ENCODE data around the gene HCN3.
A peak's percentile ranks its signal among the peaks of the same experiment; 100 is the strongest.

Gene HCN3

DNA sequence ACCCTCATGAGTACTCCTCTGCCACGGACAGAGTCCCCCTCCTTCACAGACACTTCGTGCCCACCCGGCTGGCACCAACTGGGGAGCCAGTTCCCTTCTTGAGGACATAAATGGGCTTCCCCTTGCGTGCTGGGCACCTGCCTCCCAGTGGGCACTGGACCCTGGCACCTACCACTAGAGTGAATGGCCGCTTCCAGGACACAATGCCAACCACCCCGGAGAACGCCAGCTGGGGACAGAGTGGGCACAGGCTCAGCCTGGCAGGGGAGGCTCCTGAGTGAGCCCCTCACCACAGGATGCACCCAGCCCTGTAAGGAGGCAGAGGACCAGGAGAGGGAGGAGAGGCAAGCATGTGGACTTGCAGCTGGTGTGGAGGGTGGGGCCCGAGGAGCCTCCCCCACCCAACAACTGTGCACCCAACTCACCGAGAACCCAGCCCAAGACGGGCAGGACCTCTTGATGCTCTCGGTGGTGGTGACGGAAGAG is 23.0 kb upstream of the HCN3 start:
- DNase-seq (ENCODE audit: extremely low read depth in 1 of 2, low read depth in 1 of 2): no peak

DNA sequence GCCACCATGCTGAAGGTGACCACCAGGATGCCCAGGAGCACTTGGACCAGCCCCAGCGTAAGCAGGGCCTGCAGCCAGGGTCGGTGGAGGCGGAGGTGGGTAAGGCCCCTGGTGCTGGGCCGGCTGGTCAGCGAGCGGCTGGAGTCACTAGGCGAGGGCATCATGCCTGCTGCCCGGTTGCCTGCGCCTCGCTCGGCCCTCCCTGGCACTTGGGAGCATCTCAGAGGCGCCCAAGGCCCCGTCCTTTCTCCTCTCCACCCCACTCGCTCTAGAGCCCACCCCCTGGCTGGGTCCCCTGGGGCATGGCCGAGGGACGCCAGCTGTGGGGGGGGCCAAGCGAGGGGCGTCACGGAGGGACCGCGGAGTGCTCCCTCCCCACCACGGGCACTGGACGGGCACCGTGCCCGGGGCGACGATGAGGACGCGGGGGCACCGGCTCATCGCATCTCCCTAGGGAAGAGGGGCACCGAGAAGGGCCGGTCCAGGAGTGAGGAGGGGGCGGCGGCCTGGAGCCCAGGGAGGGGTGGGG is 22.5 kb upstream of the HCN3 start:
- DNase-seq (ENCODE audit: extremely low read depth in 1 of 2, low read depth in 1 of 2): no peak

DNA sequence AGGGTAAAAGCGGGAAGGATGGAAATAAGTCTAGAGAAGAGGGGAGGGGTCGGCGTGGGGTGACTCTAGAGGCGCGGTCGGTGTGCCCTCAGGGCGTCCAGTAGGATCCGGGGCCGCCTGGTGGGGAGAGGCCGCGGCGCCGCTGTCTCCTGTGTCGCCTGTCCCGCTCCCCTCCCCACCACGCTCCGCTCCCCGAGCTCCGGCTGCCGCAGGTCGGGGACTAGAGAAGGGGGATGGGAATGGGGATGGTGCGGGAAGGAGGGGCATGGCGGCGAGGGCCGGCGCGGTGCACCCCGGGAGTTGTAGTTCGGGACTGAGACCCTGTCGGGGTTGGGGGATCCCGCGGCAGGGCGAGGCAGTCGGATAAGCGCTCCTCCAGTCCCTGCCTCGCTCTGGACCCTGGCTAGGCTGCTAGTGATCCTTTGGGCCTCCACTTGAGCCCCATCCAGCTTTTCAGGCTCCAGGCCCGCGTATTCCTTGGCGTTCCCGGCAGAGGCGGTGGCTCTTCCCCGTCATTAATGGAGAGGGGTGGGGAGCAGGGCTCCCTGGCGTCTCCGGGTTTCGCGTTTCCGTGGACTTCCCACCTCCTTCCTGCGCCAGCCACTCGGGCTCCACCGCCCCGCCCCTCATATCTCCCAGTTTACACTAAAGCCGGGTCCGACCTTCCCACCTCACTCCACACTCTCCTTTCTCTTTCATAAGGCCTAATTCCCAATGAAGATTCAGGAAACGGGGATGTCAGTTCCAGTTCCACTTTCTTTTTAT is 21.8 kb upstream of the HCN3 start, which contains the start of gene ENTREP3:
TSS of gene ENTREP3 (minus strand) at position 241 of the 765 bp plus-strand sequence. CDS start 606 bp downstream, outside the sequence.
- DNase-seq (ENCODE audit: extremely low read depth in 1 of 2, low read depth in 1 of 2): peak in 1 of 2 donors; percentile 61

DNA sequence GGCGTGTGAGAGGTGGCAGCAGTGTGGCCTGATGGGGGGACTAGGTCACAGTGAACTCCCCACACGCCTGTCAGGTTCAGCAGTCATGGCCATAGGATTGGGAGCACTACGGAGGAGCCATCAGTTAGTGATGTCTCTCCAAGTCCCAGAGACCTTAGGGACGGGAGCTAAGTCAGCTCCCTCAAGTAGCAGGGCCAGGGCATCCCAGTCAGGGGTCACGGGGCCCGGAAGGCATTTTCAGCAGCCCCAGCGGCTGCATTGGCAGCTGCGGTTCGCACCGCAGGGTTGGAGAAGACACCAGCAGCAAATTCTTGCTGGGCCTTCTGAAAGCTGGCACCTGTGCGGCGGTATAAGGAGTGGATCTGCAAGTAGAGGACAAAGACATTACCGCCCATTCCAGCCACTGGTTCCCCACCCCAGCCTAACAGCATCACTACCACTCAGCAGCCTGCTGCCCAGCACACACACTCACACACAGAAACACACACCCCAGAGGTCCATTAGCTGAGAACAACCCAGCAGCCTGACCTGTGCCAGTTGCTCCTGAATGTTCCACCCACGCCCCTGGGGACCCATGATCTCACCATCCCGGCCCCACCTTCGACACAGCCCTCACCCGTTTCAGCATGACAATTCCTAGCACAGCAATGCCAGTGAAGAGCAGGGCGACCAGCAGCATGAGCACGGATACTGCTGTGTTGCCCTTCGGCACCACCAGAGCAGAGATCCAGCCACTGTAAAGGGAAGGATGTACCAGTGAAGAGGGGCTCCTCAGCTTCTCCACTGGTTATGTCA is 21.0 kb upstream of the HCN3 start:
- no peak for DNase-seq (ENCODE audit: extremely low read depth in 1 of 2, low read depth in 1 of 2)

DNA sequence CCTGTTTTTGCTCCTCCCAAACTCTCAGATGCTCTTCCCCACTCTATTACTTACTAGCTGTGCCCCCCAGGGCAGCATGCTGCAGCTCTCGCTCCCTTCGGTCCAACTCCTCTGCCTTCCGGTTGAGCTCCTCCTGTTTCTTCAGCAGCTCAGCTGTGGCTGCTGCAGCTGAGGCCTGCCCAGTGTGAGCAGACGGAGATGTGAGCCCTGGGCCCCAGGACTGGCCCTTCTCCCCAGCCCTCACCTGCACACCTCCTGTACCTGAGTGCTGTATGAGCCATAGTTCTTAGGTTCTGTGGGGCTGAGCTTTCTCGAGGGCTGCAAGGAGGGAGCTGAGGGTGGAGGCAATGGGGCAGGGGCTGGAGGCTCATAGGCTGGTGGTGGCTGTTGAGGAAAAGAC is 17.0 kb upstream of the HCN3 start:
- DNase-seq (ENCODE audit: extremely low read depth in 1 of 2, low read depth in 1 of 2): no peak

DNA sequence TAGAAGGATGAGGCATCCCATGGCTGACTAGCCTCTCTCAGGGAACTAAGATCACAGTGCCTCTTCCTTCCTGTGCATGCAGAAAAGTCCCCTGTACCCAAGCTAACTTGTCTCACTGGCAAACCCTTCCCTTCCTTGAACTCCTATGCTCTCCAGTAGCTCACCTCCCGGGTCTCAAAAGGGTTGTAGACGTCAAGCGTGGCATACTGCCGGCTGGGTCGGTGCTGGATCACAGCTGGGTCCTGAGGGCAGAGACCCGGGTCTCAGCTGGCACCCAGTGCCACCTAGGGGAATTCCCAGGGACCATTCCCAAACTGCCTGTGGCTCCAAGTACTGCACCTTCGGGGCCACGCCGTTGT is 15.8 kb upstream of the HCN3 start:
- DNase-seq (ENCODE audit: extremely low read depth in 1 of 2, low read depth in 1 of 2): no peak

DNA sequence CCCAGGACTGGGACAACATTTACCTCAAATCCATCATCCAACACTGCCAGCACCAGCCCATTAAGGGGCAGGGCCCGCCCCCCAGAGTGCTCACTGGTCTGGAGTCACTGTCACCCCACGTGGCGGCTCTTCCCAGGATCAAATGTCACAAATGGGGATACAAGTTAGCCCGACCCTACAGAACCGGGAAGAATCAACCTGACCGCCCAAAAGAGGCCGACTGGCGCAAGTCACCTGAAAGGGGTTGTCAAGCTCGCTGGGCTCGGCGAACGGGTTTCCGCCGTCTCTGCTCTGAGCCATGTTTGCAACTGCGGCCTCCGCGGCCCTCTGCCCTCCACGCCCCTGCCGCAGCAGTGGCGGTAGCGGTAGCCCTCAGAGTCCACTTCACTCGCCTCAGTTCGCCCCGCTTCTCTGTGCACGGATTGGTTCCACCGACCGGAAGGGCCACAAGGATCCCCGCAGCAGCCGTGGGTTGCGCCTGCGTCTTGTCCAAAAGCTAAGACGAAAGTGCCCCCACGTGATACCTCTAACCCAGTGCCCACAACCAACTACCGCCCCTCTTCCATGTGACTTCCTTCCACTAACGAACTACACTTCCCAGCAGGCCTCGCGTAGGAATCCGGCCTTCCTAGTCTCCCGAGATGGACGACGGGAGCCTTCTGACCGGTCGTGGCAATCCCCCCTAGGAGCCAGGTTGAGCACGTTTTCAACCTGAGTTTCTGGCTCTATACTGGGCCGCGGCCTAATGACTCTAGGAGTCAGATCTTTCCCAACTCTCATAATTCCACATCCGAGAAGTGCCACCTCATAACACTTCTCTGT is 15.2 kb upstream of the HCN3 start, which contains the start of gene SCAMP3:
TSS of gene SCAMP3 (minus strand) at position 509 of the 822 bp plus-strand sequence. CDS start at position 300, 209 bp downstream.
- peak; percentile 68 to 72 for DNase-seq (ENCODE audit: extremely low read depth in 1 of 2, low read depth in 1 of 2)

DNA sequence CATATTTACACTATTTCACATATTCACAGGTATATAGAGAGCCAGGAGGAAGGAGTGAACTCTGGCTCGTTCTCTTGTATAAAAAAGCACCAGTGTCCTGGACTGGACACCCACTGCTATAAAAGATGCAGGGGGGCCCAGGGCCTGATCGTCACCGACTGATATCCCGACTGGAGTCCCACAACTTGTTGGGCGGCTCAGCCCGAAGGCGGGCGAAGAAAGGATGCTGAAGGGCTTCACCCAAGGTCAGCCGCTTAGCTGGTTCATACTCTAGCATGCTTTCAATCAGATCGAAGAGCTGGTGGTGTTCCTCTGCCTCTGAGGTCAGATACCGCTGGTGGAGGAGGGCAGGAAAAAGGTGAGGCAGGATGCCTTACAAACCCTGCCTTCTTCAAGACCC is 14.2 kb upstream of the HCN3 start:
- DNase-seq (ENCODE audit: extremely low read depth in 1 of 2, low read depth in 1 of 2): no peak

DNA sequence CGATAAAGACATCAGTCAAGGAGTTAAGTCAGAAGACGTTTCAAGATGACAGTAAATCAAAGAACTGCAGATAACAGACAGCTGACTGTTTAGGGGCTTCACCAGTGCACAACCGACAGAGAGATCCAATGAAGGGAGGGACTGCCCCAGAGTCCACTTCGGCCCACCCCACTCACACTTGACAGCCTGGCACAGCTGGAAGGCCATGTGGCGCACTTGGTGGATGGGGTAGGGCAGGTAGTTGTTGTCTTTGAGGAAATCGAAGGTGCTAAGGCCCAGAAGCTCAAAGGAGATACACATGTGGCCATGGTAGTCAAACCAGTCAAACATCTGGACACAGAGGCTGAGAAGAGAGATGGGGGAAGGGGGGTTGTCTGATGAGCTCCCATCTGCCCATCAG is 10.7 kb upstream of the HCN3 start:
- no peak for DNase-seq (ENCODE audit: extremely low read depth in 1 of 2, low read depth in 1 of 2)

DNA sequence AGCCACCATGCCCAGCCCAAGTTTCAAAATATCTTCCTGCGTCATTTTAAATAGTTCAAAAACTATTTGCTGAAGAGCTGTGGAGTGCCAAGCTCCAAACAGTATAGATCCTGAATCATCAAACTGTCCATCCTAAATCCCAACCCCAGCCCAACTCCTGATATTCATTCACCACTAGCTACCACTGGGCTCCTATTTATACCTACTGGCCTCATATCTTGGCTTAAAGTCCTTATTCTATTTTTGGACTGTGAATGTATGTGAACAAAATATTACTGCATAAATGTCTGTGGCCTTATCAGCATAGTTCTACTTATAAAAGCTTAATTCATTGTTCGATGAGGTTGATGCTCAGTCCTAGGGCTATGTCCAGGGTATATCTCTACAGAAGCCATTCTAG is 9.9 kb upstream of the HCN3 start:
- no peak for DNase-seq (ENCODE audit: extremely low read depth in 1 of 2, low read depth in 1 of 2)

DNA sequence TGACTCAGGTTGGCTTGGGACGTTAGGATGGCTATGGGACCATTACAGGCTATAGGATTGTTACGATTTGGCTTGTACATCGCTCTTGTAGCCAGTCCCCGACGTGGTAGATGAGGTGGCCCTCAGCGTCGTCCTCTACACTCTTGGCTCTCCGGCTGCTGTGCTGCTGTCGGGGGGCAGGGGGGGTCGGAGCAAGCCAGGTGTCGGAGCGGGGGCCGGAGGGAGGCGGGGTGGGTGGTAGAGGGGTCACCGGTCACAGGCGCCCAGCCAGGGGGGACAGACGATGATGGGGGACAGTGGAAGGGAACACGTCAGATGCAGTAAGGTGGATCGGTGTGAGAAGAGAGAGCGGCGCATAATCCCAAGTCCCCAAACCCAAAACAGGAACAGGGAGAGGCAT is 8.6 kb upstream of the HCN3 start:
- DNase-seq (ENCODE audit: extremely low read depth in 1 of 2, low read depth in 1 of 2): no peak

DNA sequence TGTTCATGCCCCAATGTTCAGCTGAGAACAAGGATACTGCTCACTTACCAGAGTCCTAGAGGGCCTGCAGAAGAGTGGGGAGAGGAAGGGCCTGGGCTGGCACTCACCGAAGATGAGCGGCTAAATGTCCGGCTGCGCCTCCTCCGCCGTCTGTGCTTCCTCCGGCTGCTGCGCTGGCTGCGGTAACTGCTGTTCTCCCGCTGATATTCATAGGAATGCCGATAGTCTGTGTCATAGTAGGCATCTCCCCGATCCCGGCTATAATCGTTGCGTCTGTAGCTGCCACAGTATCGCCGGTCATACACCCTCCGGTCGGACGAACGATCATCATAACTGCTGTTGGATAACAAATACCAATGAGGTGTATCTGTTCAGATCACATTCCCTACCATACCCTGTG is 7.9 kb upstream of the HCN3 start:
- no peak for DNase-seq (ENCODE audit: extremely low read depth in 1 of 2, low read depth in 1 of 2)

DNA sequence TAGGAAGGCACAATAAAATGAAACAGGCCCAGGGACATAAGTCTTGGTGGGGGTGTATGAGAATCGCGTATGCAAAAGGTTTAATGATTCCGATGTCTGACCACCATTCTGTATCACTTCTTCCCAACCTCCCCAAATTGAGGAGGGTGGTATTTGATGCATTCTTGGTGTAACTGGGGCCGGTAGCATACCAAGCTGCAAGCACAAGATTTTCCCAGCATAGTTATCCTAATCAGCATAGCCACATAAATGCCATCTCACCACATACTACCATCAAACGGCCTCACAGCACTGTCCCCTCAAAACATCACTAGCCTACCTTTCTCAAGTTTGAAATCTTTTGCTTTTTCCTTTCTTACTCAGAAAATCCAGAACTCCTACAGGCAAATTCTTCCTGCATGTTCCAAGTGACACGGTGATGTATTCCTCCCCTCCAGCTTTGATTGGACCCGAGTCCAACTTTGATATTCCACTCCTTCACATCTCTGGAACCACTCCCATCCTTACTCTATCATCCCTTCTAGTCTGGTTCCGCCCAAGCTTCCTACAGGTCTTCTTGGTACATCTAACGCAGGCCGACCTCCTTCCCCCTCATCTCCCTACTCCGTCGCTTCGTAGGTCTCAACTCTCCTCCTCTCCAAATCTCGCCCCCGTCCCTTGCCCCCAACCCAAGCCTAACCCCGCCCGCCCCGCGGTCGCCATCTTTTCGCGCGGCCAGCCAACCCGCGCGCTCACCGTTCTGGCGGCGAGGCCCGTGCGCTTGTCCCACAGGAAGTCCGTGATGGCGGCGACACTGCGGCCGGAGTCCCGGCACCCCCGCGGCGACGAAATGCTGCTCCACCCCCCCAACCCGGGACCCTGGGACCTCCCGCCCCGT is 4.6 kb upstream of the HCN3 start:
- DNase-seq (ENCODE audit: extremely low read depth in 1 of 2, low read depth in 1 of 2): no peak

DNA sequence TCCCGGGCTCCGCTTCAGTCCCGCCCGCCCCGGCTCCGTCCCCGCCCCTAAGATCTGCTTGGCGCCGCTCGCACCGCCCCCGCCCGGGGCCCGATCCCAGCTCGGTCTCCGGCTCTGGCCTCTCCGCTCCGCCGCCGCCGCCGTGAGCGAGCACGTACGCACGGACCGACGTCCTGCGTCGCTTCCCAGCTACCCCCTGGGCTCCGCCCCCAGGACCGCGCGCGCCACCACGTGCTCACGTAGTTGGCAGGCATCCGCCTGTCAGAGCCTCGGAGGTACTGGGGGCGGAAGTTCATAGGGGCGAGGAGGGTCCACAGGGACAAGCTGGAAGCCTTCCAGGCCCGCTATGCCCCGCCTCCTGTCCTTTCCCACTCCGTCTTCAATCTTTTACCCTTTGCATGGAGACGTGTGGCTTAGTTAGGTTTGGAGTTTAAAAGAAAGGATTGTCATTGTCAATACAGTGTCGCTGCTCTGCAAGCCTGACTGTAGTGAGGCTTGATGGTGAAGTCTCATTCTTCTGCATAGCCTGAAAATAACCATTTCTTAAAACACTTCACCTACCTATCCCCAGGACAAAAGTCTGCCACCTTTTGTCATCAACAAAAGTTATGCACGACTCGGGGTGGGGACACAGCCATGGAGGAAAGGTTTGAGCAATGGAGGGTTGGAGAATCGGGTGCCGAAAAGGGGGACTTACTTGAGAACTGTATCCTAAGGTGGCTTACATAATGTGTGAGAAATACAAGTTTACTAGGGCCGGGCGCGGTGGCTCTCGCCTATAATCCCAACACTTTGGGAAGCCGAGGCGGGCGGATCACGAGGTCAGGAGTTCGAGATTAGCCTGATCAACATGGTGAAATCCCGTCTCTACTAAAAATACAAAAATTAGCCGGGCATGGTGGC is 3.7 kb upstream of the HCN3 start, which contains the start of gene CLK2:
TSS of gene CLK2 (minus strand) at position 162 of the 903 bp plus-strand sequence. CDS start 2,527 bp downstream, outside the sequence.
- peak; percentile 84 to 94 for DNase-seq (ENCODE audit: extremely low read depth in 1 of 2, low read depth in 1 of 2)

DNA sequence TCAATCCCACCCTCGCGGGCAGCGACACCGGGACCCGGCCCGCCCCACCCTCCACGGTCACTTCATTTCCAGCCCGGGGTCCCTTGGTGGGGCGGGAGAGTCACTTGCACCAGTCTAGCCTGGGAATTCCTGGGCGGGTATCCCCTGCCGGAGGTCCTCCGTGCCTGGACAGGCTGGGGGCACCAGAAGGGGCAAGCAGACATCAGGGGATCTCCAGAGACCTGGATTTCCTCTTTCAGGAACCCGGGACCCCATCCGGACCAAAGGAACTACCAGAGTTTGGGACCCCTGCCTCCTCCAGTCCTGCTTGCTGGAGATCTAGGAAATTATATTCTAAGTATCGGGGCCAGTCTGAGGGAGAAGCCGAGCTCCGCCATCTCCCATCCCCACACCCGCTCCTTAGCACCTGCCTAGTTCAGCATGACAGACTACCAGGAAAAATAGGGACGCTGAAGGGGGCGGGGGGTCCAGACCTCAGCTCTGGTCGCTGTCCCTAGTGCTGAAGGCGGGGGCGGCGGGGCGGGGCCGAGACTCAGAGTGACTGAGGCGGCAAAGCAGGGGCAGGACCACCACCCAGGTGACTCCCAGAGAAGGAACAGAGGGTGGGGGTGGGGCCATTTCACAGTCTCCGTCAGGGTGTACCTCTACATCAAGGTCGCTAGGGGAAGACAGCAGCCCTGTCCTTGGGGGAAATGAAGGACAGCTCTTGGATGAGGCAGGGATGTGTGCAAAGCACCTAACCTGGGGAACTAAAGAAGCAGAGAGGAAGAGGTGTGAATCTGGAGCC is 832 bp downstream of the HCN3 start:
- DNase-seq (ENCODE audit: extremely low read depth in 1 of 2, low read depth in 1 of 2): peak; percentile 47 to 58

DNA sequence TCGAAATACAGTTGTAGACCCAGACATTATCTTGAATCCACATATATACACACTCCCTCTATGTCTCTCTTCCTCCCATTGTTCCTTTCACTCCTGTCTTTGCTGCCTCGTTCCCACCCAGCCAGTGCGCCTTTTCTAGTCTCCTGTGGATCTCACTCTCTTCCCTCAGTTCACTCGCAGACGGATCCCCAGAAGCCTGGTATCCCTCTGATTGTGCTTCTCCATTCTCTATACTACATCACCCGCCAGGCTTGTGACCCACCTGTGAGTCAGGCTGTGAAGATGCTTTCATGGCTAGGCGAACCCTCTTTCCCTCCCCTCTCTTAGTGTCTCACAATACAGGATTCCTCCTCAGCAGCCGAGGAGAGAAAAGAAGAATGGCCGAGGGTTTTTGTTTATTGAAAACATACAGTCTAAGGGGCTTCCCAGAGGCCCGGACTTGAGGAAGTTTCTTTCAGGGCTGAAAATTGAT is 1.5 kb downstream of the HCN3 start:
- no peak for DNase-seq (ENCODE audit: extremely low read depth in 1 of 2, low read depth in 1 of 2)

DNA sequence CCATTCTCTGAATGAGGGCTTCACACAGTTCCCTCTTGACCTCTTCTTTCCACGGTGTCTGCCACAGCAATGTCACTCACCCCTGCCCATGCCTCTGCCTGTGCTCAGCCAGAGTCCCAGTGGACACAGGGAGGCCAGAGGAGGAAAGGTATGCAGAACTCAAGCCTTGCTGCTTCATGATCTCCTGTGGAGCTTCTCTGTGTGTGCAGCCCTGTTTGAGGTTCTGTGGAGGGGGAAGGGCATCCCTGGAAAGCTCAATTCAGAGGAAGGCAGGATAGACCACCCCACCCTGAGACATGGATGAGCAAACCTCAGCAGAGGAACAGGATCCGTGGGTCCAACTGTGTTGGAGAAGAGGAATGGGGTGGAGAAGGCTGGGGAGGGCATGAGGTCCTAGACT is 2.0 kb downstream of the HCN3 start:
- DNase-seq (ENCODE audit: extremely low read depth in 1 of 2, low read depth in 1 of 2): no peak
